ENCODE data around the gene PLCD1. TPM values are rescaled to one million over a fixed set of nuclear protein-coding genes. Genes with fewer than 3 reads are reported as not detected.

PLCD1 gene
- total RNA-seq, 5 donors from 2014 or later (not counting 1 experiment from before 2014, with no cell fraction given): 31.3 to 91.0 (median 75.7) TPM

DNA sequence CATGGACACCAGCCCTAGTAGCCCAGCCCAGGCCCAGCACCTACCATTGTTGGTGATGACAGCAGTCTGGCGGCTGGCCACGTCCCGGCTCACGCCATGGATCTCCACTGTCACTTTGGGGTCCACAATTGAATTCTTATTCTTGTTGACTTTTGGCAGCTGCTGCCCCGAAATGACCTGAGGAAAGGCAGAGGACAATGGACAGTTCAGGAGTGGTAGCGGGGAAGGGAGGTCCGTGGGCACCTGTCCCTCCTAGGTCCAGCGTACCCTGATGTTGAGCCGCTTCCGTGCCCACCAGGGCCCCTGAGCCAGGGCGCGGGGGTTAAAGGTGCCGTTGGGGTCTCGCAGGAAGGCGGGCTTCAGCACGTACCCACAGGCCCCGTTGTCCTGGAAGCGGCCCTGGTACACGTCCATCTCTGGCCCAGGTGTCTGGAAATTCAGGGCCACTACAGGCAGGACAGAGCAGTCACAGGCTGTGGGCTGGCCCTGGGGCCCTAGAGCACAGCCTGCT, 21.2 kb downstream of the PLCD1 start:
- ATAC-seq (replicated peaks in 1 of 4) (no peak), DNase-seq (no peak)
- 97% methylated on average over 19 of the region's 19 CpGs for WGBS (ENCODE audit: insufficient coverage)
- H3K27me3 ChIP-seq (replicated peaks in 1 of 2; ENCODE audit: control insufficient read depth in 2 of 2, extremely low read depth in 1 of 2, insufficient read depth in 2 of 2, low read length in 1 of 2): no peaks in the 10 kb centered on the region
- H3K27ac ChIP-seq (ENCODE audit: low read length): no peak overlapping the region
- H3K27me3 Mint-ChIP-seq: no peaks in the 10 kb centered on the region
- H3K9me3 Mint-ChIP-seq: no peaks in the 10 kb centered on the region
- H3K27ac Mint-ChIP-seq: no peak overlapping the region
- peaks cover 0 to 15% of the 10 kb centered on the region in 2 experiments for H3K4me1 ChIP-seq (ENCODE audit: control insufficient read depth in 1 of 2, extremely low read depth in 1 of 2, insufficient read depth in 2 of 2, low read length in 2 of 2)
- H3K4me1 Mint-ChIP-seq: peaks cover 11 to 16% (median 13%) of the 10 kb centered on the region in 3 donors
- H3K36me3 ChIP-seq (ENCODE audit: control insufficient read depth in 2 of 2, extremely low read depth in 1 of 2, insufficient read depth in 1 of 2, low read length in 1 of 2): peaks cover 3 to 61% of the 10 kb centered on the region in 2 donors
- POLR2A ChIA-PET: no interaction called here
- peaks cover 12% of the 10 kb centered on the region for H3K36me3 Mint-ChIP-seq
- no peaks in the 10 kb centered on the region for H3K9me3 ChIP-seq
- H3K4me3 Mint-ChIP-seq: no peak overlapping the region
- no peak overlapping the region for H3K4me3 ChIP-seq (ENCODE audit: control insufficient read depth in 1 of 2, extremely low read depth in 1 of 2, low read length in 1 of 2)
- CTCF ChIA-PET: no interaction called here

DNA sequence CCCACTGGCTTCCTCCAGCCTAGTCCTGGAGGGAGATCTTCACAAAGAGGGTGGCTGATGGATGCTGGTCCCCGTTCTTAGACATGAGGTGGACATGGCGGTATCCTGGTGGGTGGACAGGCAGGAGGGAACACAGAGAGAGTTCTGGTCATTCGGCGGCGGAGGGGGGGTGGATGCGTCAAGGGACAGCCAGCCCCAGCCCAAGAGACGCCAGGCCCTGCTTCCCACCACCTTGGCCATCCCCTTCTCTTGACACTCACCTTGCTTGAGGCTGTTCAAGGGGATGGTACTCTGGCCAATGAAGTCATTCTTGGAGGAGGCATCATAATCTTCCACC, 21.7 kb downstream of the PLCD1 start:
- ChIA-PET CTCF (interaction anchor here in 1 of 2 donors (1.1 kb wide), 1 partner anchor 34 kb away, joined by 5 read pairs; no protein-coding TSS in a partner anchor), POLR2A (interaction anchor here in 1 of 2 donors (0.5 kb wide), 1 partner anchor 1103 kb away, joined by 3 read pairs; no protein-coding TSS in a partner anchor)
- Histone ChIP-seq H3K27ac (ENCODE audit: low read length) (no peak overlapping the region), H3K27me3 (replicated peaks in 1 of 2; ENCODE audit: control insufficient read depth in 2 of 2, extremely low read depth in 1 of 2, insufficient read depth in 2 of 2, low read length in 1 of 2) (no peaks in the 10 kb centered on the region), H3K36me3 (ENCODE audit: control insufficient read depth in 2 of 2, extremely low read depth in 1 of 2, insufficient read depth in 1 of 2, low read length in 1 of 2) (peaks cover 3 to 66% of the 10 kb centered on the region in 2 donors), H3K9me3 (no peaks in the 10 kb centered on the region), H3K4me1 (ENCODE audit: control insufficient read depth in 1 of 2, extremely low read depth in 1 of 2, insufficient read depth in 2 of 2, low read length in 2 of 2) (peaks cover 0 to 20% of the 10 kb centered on the region in 2 experiments), H3K4me3 (ENCODE audit: control insufficient read depth in 1 of 2, extremely low read depth in 1 of 2, low read length in 1 of 2) (no peak overlapping the region)
- 100% methylated on average over 1 of the region's 7 CpGs for WGBS (ENCODE audit: insufficient coverage)
- no peaks in the 10 kb centered on the region for H3K27me3 Mint-ChIP-seq
- no peak overlapping the region for H3K4me3 Mint-ChIP-seq
- DNase-seq (no peak), ATAC-seq (replicated peaks in 1 of 4) (no peak)
- peaks cover 16 to 19% (median 17%) of the 10 kb centered on the region in 3 donors for H3K4me1 Mint-ChIP-seq
- peaks cover 12% of the 10 kb centered on the region for H3K36me3 Mint-ChIP-seq
- no peaks in the 10 kb centered on the region for H3K9me3 Mint-ChIP-seq
- no peak overlapping the region for H3K27ac Mint-ChIP-seq

DNA sequence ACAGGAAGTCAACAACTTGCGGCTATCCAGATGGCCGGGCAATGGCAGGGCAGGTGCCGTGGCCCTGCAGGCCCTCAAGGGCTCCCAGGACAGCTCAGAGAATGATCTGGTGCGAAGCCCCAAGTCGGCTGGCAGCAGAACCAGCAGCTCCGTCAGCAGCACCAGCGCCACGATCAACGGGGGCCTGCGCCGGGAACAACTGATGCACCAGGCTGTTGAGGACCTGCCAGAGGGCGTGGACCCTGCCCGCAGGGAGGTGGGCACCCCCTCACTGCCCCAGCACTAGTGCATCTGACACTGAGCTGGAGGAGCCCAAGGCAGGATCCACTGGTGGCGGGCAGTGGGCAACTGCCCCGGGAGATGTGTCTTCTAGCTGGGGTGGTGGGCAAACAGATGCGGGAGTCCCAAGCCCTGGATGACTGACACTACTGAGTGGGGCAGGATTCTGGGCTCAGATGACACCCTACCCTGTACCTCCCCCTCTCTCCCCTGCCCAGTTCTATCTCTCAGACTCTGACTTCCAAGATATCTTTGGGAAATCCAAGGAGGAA, 22.9 kb downstream of the PLCD1 start:
- no peaks in the 10 kb centered on the region for H3K9me3 Mint-ChIP-seq
- peaks cover 0 to 20% of the 10 kb centered on the region in 2 experiments for H3K4me1 ChIP-seq (ENCODE audit: control insufficient read depth in 1 of 2, extremely low read depth in 1 of 2, insufficient read depth in 2 of 2, low read length in 2 of 2)
- WGBS (ENCODE audit: insufficient coverage): 91% methylated on average over 11 of the region's 16 CpGs
- H3K36me3 Mint-ChIP-seq: peaks cover 12% of the 10 kb centered on the region
- no peak overlapping the region for H3K27ac ChIP-seq (ENCODE audit: low read length)
- no peak overlapping the region for H3K4me3 Mint-ChIP-seq
- no peaks in the 10 kb centered on the region for H3K27me3 Mint-ChIP-seq
- no peaks in the 10 kb centered on the region for H3K9me3 ChIP-seq
- peaks cover 8 to 77% of the 10 kb centered on the region in 2 donors for H3K36me3 ChIP-seq (ENCODE audit: control insufficient read depth in 2 of 2, extremely low read depth in 1 of 2, insufficient read depth in 1 of 2, low read length in 1 of 2)
- DNase-seq (no peak), ATAC-seq (replicated peaks in 1 of 4) (no peak)
- peak overlapping the region in 1 of 2 donors; percentile 34 for H3K27ac Mint-ChIP-seq
- H3K4me3 ChIP-seq (ENCODE audit: control insufficient read depth in 1 of 2, extremely low read depth in 1 of 2, low read length in 1 of 2): no peak overlapping the region
- H3K27me3 ChIP-seq (replicated peaks in 1 of 2; ENCODE audit: control insufficient read depth in 2 of 2, extremely low read depth in 1 of 2, insufficient read depth in 2 of 2, low read length in 1 of 2): no peaks in the 10 kb centered on the region
- peaks cover 16 to 19% (median 17%) of the 10 kb centered on the region in 3 donors for H3K4me1 Mint-ChIP-seq
- ChIA-PET CTCF (interaction anchor here in 1 of 2 donors (0.6 kb wide), 1 partner anchor 16 kb away, joined by 5 read pairs; no protein-coding TSS in a partner anchor), POLR2A (no interaction called here)

DNA sequence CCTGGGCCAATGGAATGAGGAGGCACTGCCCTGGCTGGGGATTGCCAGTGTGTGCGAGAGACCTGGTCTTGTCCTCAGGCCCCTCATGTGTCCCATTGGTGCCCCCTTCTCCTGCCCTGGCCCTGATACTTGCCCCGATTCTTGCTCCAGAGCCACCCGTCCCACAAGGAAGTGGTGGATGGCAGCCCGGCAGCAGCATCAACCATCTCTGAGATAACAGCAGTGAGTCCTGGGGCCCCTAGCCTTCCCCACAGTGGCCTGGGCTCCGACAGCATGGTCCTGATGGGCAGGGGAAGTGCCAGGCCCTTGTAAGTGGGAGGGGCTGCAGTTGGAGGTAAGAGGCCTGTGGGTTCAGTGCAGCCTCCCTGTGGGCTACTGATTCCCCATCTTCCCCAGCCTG, 23.4 kb downstream of the PLCD1 start:
- CTCF ChIA-PET: no interaction called here

DNA sequence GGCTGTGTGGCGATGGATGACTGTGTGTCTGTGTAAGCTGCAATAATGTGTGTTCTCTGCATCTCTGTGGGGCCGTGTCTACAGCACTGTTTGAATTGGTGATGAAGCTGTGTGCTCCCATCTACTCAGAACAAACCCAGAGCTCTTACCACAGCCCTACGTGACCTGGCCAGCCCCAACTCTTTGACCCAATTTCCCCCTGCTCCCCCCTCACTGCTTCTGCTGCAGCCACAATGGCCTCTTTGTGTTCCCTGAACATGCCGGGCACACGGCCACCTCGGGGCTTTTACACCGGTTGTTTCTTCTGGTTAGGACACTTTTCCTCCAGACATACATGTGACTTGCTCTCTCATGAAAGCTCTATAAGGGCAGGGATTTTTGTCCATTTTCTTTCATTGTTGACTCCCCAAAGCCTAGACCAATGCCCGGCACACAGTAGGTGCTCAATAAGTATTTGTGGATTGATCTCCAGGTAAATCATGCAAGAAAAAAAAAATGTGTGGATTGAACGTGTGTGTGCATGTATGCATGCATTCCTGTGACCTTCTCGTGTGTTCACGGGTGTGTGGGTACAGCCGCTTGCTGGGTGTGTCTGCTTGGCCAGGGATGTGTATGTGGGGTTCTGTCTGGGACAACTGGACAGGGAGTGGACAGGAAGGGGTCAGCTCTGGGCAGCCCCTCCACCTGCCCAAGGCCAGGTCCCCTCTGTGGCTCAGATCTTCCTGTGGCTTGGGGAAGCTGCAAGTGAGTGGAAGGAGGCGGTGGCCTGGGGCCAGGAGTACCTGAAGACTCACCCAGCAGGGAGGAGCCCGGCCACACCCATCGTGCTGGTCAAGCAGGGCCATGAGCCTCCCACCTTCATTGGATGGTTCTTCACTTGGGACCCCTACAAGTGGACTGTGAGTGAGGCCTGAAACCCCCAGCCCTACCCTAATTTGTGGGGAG, 24.1 kb downstream of the PLCD1 start:
- Histone ChIP-seq H3K27me3 (replicated peaks in 1 of 2; ENCODE audit: control insufficient read depth in 2 of 2, extremely low read depth in 1 of 2, insufficient read depth in 2 of 2, low read length in 1 of 2) (no peaks in the 10 kb centered on the region), H3K4me1 (ENCODE audit: control insufficient read depth in 1 of 2, extremely low read depth in 1 of 2, insufficient read depth in 2 of 2, low read length in 2 of 2) (peaks cover 0 to 18% of the 10 kb centered on the region in 2 experiments), H3K4me3 (ENCODE audit: control insufficient read depth in 1 of 2, extremely low read depth in 1 of 2, low read length in 1 of 2) (no peak overlapping the region), H3K9me3 (no peaks in the 10 kb centered on the region), H3K36me3 (ENCODE audit: control insufficient read depth in 2 of 2, extremely low read depth in 1 of 2, insufficient read depth in 1 of 2, low read length in 1 of 2) (peaks cover 19 to 81% of the 10 kb centered on the region in 2 donors), H3K27ac (ENCODE audit: low read length) (no peak overlapping the region)
- H3K9me3 Mint-ChIP-seq: no peaks in the 10 kb centered on the region
- no peak overlapping the region for H3K4me3 Mint-ChIP-seq
- 89% methylated on average over 7 of the region's 15 CpGs for WGBS (ENCODE audit: insufficient coverage)
- peaks cover 16 to 19% (median 17%) of the 10 kb centered on the region in 3 donors for H3K4me1 Mint-ChIP-seq
- POLR2A ChIA-PET: no interaction called here
- no peak for DNase-seq
- H3K36me3 Mint-ChIP-seq: peaks cover 13% of the 10 kb centered on the region
- ATAC-seq (replicated peaks in 1 of 4): no peak
- H3K27ac Mint-ChIP-seq: peak overlapping the region; percentile 74 to 81
- no peaks in the 10 kb centered on the region for H3K27me3 Mint-ChIP-seq
- CTCF ChIA-PET: interaction anchor here (0.6 to 1.0 kb wide), 4 partner anchors 8 to 190 kb away, joined by 3 to 6 read pairs (median 4); no protein-coding TSS in a partner anchor

More for the DNA sequence above, 23.4 kb downstream of the PLCD1 start:
- Mint-ChIP-seq H3K27me3 (no peaks in the 10 kb centered on the region), H3K36me3 (peaks cover 8% of the 10 kb centered on the region), H3K27ac (no peak overlapping the region), H3K4me3 (no peak overlapping the region), H3K9me3 (no peaks in the 10 kb centered on the region), H3K4me1 (peaks cover 16 to 19% (median 17%) of the 10 kb centered on the region in 3 donors)
- WGBS (ENCODE audit: insufficient coverage): 90% methylated on average over 4 of the region's 5 CpGs
- Histone ChIP-seq H3K4me1 (ENCODE audit: control insufficient read depth in 1 of 2, extremely low read depth in 1 of 2, insufficient read depth in 2 of 2, low read length in 2 of 2) (peaks cover 0 to 20% of the 10 kb centered on the region in 2 experiments), H3K27me3 (replicated peaks in 1 of 2; ENCODE audit: control insufficient read depth in 2 of 2, extremely low read depth in 1 of 2, insufficient read depth in 2 of 2, low read length in 1 of 2) (no peaks in the 10 kb centered on the region), H3K36me3 (ENCODE audit: control insufficient read depth in 2 of 2, extremely low read depth in 1 of 2, insufficient read depth in 1 of 2, low read length in 1 of 2) (peaks cover 12 to 80% of the 10 kb centered on the region in 2 donors), H3K27ac (ENCODE audit: low read length) (no peak overlapping the region), H3K4me3 (ENCODE audit: control insufficient read depth in 1 of 2, extremely low read depth in 1 of 2, low read length in 1 of 2) (no peak overlapping the region), H3K9me3 (no peaks in the 10 kb centered on the region)
- no peak for ATAC-seq (replicated peaks in 1 of 4)
- POLR2A ChIA-PET: no interaction called here
- DNase-seq: no peak

DNA sequence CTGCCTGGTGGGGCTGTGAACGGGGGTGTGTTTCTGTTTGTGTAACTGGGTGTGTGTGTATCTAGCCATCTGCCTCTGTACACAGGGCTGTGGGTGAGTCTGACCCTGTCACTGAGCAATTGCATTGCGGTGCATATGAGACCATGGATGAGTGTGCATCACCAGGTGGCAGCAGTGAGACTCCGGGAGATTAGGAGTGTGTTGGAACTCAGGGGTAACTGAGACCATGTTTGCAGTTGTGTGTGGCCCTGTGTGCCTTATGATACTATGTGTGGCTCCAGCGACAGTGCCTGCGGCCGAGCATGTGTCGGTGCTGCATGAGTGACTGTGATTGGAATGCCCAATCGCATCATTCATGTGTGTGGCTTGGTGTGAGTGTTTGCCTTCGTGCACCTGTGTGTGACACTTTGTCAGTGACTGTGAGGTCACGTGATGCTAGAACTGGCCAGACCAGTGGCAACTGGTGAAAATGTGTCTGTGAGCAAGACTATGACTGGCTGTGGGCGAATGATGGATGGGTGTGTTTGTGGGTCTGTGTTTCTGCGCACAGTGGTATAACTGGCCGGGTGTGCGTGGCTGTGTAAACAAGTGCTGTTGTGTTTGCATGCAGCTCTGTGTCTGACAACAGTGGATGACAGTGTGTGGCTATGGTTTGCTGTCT, 24.9 kb downstream of the PLCD1 start:
- H3K36me3 ChIP-seq (ENCODE audit: control insufficient read depth in 2 of 2, extremely low read depth in 1 of 2, insufficient read depth in 1 of 2, low read length in 1 of 2): peaks cover 21 to 78% of the 10 kb centered on the region in 2 donors
- H3K27me3 ChIP-seq (replicated peaks in 1 of 2; ENCODE audit: control insufficient read depth in 2 of 2, extremely low read depth in 1 of 2, insufficient read depth in 2 of 2, low read length in 1 of 2): no peaks in the 10 kb centered on the region
- H3K9me3 Mint-ChIP-seq: no peaks in the 10 kb centered on the region
- WGBS (ENCODE audit: insufficient coverage): 89% methylated on average over 14 of the region's 14 CpGs
- no peaks in the 10 kb centered on the region for H3K27me3 Mint-ChIP-seq
- ATAC-seq (replicated peaks in 1 of 4): peak; percentile 53 to 70 (median 60)
- peak overlapping the region; percentile 74 to 81 for H3K27ac Mint-ChIP-seq
- H3K4me1 Mint-ChIP-seq: peaks cover 19 to 22% (median 19%) of the 10 kb centered on the region in 3 donors
- H3K4me1 ChIP-seq (ENCODE audit: control insufficient read depth in 1 of 2, extremely low read depth in 1 of 2, insufficient read depth in 2 of 2, low read length in 2 of 2): peaks cover 0 to 18% of the 10 kb centered on the region in 2 experiments
- no peak overlapping the region for H3K4me3 Mint-ChIP-seq
- DNase-seq: peak in 25 of 35 experiments; percentile 26 to 64 (median 41)
- ChIA-PET POLR2A (no interaction called here), CTCF (interaction anchor here (0.6 to 1.6 kb wide), 9 partner anchors 8 to 191 kb away, joined by 3 to 14 read pairs (median 4); no protein-coding TSS in a partner anchor)
- peaks cover 16% of the 10 kb centered on the region for H3K36me3 Mint-ChIP-seq
- H3K4me3 ChIP-seq (ENCODE audit: control insufficient read depth in 1 of 2, extremely low read depth in 1 of 2, low read length in 1 of 2): no peak overlapping the region
- H3K9me3 ChIP-seq: no peaks in the 10 kb centered on the region
- no peak overlapping the region for H3K27ac ChIP-seq (ENCODE audit: low read length)

Data from T-cell (primary cell).